Fibroblast of lung (primary cell): Measurements from ENCODE around the gene INSYN1.
"Not testable (repeated sequence)": the region's sequence is repeated elsewhere in the genome, so short reads cannot be mapped to it uniquely, and the experiment has no call there.

Experiments used
- CTCF ChIP-seq, 2 donors: IDR thresholded peaks in 1 of 2; conservative IDR thresholded peaks in 1 of 2; 1 replicate in 1 of 2; 2 replicates in 1 of 2; pipeline ENCODE4 v1.5.1; 2011 to 2012; ENCODE audit warnings: low read length in 2 of 2, control low read depth in 1 of 2, inconsistent platforms in 1 of 2, low read depth in 1 of 2, mild to moderate bottlenecking in 1 of 2
- EZH2 ChIP-seq: IDR thresholded peaks from 2 replicates; pipeline ENCODE4 v1.5.1; 2012; ENCODE audit warnings: low read length, control low read depth, mild to moderate bottlenecking; ENCODE audit errors: missing control alignments

GRCh38 chr15:73703601-73704000 lies 49.5 kb downstream of the INSYN1 start:
- TF ChIP-seq EZH2; CTCF (conservative IDR thresholded peaks at IDR 0.05 in 1 of 2, IDR thresholded peaks at IDR 0.05 in 1 of 2; ENCODE audit: low read depth in 1 of 2, low read length in 2 of 2): not testable (repeated sequence)
